GM18517 (cell line): ENCODE results near the gene FBXO42.

ENCODE experiments used
- ATAC-seq: cut with Tn5 transposase; IDR thresholded peaks from one replicate; pipeline ENCODE4 v1.9.1; 2021; ENCODE audit warnings: mild to moderate bottlenecking, moderate library complexity; ENCODE audit not compliant: unreplicated experiment

The FBXO42 gene

DNA sequence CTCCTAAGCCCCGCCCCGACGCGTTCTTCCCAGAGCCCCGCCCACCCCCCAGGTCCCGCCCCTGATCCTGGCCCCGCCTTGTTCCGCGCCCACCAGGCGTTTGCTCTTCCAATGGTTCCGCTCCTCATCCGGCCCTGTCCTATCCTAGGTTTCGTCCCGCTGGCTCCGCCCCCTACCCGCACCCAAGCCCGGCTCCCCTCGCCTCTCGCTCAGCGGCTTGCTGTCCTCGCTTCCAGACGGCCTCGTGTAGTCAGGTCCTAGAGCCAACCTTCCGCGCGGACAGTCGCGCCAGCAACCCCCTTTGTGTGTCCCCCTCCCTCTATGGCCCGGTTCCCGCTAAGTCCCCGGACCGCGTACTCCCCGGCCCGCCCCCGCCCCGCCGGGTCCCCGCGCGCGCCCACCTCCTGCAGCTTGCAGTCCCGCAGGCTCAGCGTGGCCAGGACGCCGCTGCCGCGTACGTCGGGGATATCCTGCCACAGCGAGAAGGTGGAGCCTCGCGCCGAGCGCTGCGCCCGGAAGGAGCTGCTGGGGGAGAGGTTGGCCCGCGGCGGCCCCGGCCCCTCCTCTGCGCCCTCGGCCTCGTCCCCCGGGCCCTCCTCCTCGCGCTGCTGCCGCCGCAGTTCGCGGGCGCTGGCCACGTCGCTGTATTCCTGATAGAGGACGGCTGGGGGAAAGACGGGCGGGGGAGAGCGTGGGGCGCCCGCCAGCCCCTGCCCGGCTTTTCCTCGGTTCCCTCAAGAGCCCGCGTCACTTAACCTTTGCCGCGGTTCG, 145.5 kb downstream of the FBXO42 start:
- ATAC-seq: peak; percentile 58

DNA sequence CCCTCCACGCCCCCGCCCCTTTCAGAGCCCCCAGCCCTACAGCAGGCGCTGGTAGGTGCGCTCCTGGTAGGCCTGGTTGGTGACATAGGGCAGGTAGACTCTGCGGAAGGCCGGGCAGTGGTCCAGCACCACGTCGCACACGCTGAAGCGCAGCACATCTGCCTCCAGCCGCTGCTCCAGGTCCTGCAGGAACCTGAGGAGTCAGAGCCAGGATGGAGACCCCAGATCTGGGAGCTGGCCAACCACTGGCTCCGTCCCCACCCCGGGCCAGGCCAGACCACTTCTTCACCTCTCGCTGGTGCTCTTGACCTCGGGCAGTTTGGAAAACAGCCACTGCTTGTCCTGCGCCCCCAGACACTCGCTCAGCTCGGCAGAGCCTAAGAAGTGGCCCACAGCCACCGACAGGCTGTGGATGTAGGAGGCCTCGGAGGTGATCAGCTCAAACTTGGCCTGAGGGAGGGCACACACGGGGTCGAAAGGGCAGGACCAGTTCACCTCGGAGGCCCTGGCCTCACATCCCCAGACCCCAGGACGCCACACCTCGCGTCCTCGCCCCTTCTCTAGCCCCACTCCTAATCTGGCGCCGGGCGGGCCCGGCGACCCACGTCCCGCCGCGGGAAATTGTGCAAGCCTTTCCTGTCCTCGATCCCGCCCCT, 146.3 kb downstream of the FBXO42 start:
- peak; percentile 26 for ATAC-seq

DNA sequence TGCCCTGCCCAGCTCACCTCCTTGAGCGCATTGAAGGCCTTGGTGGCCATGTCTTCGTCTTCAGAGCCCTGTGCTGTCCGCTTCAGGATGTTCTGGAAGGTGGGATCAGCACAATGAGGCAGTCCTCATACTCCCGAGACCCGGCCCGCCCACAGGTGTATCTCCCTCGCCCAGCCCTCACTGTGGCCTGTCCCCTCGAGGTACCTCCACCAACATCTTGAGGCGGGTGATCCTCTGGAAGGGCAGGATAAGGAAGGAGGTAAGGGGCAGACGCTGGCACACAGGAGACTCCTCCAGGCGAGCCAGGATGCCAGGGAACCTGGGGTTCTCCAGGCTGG, 147.0 kb downstream of the FBXO42 start:
- no peak for ATAC-seq

DNA sequence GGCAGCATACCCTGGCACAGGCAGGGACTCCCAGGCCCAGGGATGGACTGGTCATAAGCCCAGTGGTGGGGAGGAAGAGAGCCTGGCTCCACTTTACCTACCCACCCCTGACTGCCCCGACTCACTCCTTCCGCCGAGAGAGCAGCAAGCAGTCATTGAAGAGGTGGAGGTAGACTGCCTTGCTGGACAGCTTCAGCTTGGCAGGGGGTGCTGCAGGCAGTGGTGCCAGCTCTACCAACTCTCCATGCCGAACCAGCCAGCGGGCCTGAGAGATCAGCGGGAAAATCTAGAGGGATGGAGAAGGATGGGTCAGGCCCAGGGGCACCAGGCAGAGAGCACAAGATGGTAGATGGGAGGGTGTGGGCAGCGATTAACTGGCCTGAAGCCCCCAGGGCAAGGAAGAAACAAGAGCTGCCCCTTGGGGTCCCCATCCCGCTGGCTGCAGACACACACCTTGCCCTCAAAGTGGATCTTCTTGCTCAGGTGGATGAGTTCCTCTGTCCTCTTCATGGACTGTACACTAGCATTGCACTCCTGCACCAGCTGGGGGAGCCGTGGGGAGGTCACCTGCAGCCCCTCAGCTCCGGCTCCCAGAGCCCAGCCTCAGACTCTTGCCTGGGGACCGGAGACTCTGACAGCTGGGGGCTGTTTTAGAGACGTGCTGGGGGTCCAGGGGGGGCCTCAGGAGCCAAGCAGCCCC, 147.5 kb downstream of the FBXO42 start:
- ATAC-seq: no peak

DNA sequence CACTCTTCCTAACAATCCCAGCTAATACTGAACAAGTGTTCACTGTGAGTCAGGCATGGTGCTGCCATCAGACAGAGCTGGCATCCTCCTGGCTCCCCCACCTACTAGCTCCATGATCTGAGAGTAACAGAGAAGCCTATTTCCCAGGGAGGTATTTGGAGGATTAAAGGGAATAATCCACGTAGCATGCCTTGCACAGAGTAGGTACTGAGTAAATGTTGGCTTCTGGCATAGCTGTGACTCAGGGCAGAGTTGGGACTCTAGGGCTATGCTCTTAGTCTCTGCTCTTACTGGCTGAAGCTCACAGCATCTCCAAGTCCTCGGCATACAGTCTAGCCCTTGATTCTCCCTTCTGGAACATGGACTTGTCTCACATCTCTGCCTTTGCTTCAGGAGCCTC, 148.1 kb downstream of the FBXO42 start:
- ATAC-seq: no peak

DNA sequence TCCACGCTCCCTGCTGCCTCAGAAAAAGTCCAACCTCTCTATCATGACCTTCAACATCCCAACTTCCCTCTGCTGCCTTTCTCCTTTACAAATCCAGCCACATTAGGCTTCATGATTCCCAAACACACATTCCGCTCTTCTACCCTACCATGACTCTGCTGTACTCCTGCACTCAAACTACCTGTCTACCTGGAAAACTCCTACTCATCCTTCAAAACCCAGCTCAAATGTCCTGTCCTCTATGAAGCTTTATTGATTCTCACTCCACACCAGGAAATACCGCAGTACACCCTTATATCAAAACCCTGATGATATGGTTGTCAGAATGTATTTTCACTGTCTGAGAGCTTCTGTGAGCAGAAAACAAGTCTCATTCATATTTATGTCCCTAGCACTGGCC, 148.7 kb downstream of the FBXO42 start:
- ATAC-seq: no peak

DNA sequence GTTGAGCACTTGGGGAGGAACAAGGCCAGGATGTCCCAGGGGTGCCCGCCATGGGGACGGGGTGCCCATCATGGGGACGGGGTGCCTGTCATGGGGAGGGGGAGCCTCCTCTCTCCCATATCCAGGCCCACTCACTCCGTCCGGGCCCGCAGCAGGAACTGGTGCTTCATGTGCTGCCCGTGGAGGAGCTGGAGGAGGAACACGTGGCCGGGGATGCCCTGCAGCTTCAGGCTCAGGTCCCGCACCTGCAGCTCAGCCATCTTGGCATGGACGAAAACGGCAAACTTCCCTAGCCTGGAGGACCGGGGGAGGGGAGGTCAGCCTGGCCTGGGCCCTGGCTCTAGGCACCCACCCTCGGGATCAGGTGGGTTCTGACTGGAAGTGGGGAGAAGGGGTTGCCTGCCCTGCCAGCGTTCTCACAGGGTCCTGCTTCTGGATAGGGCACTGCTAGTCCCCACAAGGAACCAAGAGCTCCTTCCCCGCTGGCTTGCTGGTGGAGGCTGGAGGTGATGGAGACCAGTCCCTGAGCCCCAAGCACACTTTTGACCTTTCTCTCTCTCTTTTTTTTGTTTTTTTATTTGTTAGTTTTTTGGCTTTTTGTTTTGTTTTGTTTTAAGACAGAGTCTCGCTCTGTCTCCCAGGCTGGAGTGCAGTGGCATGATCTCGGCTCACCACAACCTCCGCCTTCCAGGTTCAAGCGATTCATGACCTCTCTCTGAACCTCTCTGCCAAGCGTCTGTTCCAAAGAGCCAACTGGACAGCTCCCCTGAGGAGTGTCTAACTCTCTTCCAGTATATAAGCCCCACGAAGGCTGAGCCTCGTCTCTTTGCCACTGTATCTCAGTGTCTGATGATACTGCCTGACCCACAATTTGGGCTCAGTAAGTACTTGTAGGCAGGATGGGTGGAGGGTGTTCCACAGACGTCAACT, 149.7 kb downstream of the FBXO42 start:
- ATAC-seq: no peak

DNA sequence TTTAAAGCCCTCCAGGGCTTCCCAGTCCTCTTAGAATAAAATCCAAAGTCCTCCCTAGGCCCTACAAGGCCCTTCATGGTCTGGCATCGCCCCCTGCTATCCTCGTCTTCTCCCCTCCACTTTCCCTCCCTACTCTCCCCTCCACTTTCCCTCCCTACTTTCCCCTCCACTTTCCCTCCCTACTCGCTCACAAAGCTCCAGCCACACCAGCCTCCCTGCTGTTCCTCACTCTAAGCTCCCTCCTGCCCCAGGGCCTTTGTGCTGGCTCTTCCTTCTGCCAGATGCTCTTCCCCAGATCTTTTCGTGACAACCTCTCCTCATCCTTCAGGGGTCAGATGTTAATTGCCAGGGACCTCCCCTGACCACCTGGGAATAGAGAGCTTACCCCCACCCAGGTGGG, 152.6 kb downstream of the FBXO42 start:
- ATAC-seq: no peak

DNA sequence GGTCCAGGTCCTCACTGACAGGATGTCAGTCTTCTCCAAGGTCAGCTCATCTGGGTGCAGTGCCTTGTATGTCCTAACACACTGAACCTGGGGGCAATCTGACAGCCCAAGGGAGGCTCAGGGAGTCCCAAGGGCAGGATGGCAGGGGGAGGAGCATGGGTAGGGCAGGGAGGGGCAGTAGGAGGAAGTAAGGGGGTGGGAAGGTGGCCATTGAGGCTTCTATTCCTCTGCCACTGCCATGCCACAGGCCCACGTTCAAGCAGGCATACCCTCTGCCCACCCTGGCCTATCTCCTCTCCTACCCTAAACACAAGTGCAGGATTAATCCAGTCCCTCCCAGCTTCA, 153.2 kb downstream of the FBXO42 start:
- no peak for ATAC-seq

DNA sequence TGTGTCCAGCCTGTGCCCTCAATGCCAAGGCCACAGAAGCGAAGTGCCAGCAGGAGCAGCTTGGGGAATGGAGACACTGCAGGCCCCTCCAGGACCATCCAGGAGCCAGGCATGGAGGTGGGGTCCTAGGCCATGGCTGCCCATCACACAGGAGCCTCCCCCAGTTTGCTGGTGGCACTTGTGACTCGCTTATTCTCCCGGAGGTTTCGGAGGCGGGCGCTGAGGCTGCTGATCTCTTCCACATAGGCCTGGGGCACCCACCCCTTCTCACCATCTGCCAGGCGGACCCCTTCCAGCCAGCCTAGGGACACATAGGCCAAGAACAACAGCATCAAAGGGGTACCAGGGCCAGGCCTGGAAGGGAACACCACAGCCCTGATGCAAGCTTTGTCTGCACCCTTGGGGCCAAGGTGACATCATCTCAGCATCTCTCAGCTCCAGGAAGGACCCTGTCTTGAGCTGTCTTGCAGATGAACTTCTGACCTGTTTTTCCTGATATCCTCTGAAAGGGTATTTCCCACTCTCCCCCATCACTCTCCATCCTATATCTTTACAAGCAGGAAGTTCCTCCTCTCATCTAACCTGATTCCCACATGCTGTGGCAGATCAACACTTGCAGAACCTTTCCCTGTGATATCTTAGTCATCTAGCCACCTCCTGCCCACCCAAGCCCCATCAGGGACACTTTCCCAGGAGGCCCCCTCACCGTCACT, 153.7 kb downstream of the FBXO42 start:
- no peak for ATAC-seq

DNA sequence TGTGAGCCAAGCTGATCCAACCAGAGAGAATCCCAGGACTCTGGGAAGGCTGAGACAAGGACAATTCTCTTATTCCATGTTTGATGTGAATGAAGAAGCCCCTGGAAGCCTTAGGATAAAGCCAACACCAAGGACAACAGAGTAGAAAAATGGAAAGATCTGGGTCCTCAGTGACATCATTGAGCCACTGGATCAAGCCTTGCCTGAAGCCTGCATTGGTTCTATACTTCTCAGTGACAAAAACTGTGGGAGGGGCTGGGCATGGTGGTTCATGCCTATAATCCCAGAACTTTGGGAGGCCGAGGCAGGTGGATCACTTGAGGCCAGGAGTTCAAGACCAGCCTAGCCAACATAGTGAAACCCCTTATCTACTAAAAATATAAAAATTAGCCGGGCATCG, 155.4 kb downstream of the FBXO42 start:
- ATAC-seq: no peak
